Endothelial cell of umbilical vein (primary cell): Measurements from ENCODE around the gene SSH2. TPM values are rescaled to one million over a fixed set of nuclear protein-coding genes. Genes with fewer than 3 reads are reported as not detected.

Experiments used
- BruUV-seq: library from RNA; stranded (reverse); fragments of 400-500 nt; replicated peaks from 2 replicates; lab custom pipeline; 2021; lab: Mats Ljungman, UMichigan
- CTCF ChIA-PET: fragments of 300-600, 350-600 bp; sonication (Branson Sonifier 250); formaldehyde crosslinking; loops from one replicate; lab custom pipeline; 2021; ENCODE audit warnings: antibody characterized with exemption, inconsistent platforms; lab: Charles Lee
- POLR2A ChIA-PET: fragments of 300-600, 350-600 bp; sonication (Branson Sonifier 250); formaldehyde crosslinking; loops from one replicate; lab custom pipeline; 2021; ENCODE audit warnings: antibody characterized with exemption, inconsistent platforms; lab: Charles Lee
- DNase-seq: peaks from one replicate; pipeline ENCODE4 v3.0.0-alpha.2; 2011; ENCODE audit warnings: low read depth, low spot score
- FAIRE-seq: peaks from 2 replicates; lab custom pipeline; 2011; peaks lifted over from hg19 to GRCh38; lab: Jason Lieb, UNC
- H2AFZ ChIP-seq: 2 replicates; pipeline ENCODE4 v1.6.0; 2012; ENCODE audit warnings: low read depth, low read length, control low read depth, inconsistent platforms
- H3K27ac ChIP-seq: 2 replicates; pipeline ENCODE4 v1.5.1; 2011; ENCODE audit warnings: low read depth, mild to moderate bottlenecking, control low read depth, low read length, moderate library complexity; ENCODE audit not compliant: insufficient read depth
- H3K27me3 ChIP-seq, 2 experiments: 2 replicates each; pipeline versions ENCODE4 v1.6.0 to v1.6.1; 2011; ENCODE audit warnings: low read length in 2 of 2, mixed read lengths in 1 of 2; ENCODE audit not compliant: control insufficient read depth in 2 of 2, insufficient read depth in 2 of 2
- H3K36me3 ChIP-seq, 2 experiments: 2 replicates in 1 of 2; 3 replicates in 1 of 2; pipeline ENCODE4 v1.5.1; 2011; ENCODE audit warnings: low read length in 2 of 2, mild to moderate bottlenecking in 1 of 2, moderate library complexity in 1 of 2; ENCODE audit not compliant: control insufficient read depth in 2 of 2, insufficient read depth in 2 of 2; ENCODE audit errors: extremely low read depth in 1 of 2
- H3K4me1 ChIP-seq: 3 replicates; pipeline ENCODE4 v1.5.1; 2011; ENCODE audit warnings: mild to moderate bottlenecking, low read length; ENCODE audit not compliant: control insufficient read depth, insufficient read depth; ENCODE audit errors: extremely low read depth
- H3K4me2 ChIP-seq: 2 replicates; pipeline ENCODE4 v1.6.1; 2011; ENCODE audit warnings: low read length, control low read depth, mixed read lengths; ENCODE audit not compliant: insufficient read depth
- H3K4me3 ChIP-seq, 3 experiments: fragments of 200-600 bp in 1 of 3; sonication (generic), shearing (Covaris generic) in 1 of 3; replicated peaks in 1 of 3; 2 replicates each; pipeline ENCODE4 v1.5.1; 2011 to 2016; ENCODE audit warnings: control low read depth in 3 of 3, low read length in 3 of 3, mild to moderate bottlenecking in 2 of 3, inconsistent platforms in 1 of 3, low read depth in 1 of 3, moderate library complexity in 1 of 3; ENCODE audit not compliant: insufficient read depth in 1 of 3
- H3K79me2 ChIP-seq: 2 replicates; pipeline ENCODE4 v1.6.0; 2012; ENCODE audit warnings: low read length, inconsistent platforms; ENCODE audit not compliant: control insufficient read depth, insufficient read depth
- H3K9ac ChIP-seq: replicated peaks from 2 replicates; pipeline ENCODE3; 2011; ENCODE audit warnings: low read length, control low read depth; ENCODE audit not compliant: insufficient read depth; ENCODE audit errors: extremely low read depth
- H3K9me1 ChIP-seq: replicated peaks from 3 replicates; pipeline ENCODE4 v1.6.0; 2011; ENCODE audit warnings: mild to moderate bottlenecking, low read length; ENCODE audit not compliant: control insufficient read depth, insufficient read depth; ENCODE audit errors: extremely low read depth
- H3K9me3 ChIP-seq: replicated peaks from 2 replicates; pipeline ENCODE4 v1.5.1; 2012; ENCODE audit warnings: low read length, inconsistent platforms; ENCODE audit not compliant: control insufficient read depth, insufficient read depth
- H4K20me1 ChIP-seq: replicated peaks from 2 replicates; pipeline ENCODE3; 2011; ENCODE audit warnings: mild to moderate bottlenecking, low read length; ENCODE audit not compliant: control insufficient read depth, insufficient read depth; ENCODE audit errors: extremely low read depth
- CTCF ChIP-seq, 2 donors: IDR thresholded peaks; 1 replicate in 1 of 2; 2 replicates in 1 of 2; pipeline ENCODE4 v1.5.1; 2011; ENCODE audit warnings: low read length in 2 of 2, mild to moderate bottlenecking in 2 of 2, moderate library complexity in 2 of 2, control low read depth in 1 of 2, inconsistent platforms in 1 of 2, low read depth in 1 of 2; ENCODE audit not compliant: insufficient read depth in 1 of 2; ENCODE audit errors: extremely low read depth in 1 of 2
- EZH2 ChIP-seq: IDR thresholded peaks from 2 replicates; pipeline ENCODE4 v1.6.1; 2012; ENCODE audit warnings: borderline replicate concordance, low read depth, mild to moderate bottlenecking, moderate library complexity, low read length, inconsistent platforms; ENCODE audit not compliant: severe bottlenecking
- FOS ChIP-seq: IDR thresholded peaks from 2 replicates; pipeline ENCODE4 v1.6.1; 2011; ENCODE audit warnings: mild to moderate bottlenecking, low read length, moderate library complexity, borderline replicate concordance; ENCODE audit not compliant: insufficient read depth
- GATA2 ChIP-seq: IDR thresholded peaks from 2 replicates; pipeline ENCODE4 v1.7.0; 2011; ENCODE audit warnings: low read depth, mild to moderate bottlenecking, moderate library complexity, mixed read lengths, low read length; ENCODE audit not compliant: insufficient read length, insufficient read depth
- JUN ChIP-seq: IDR thresholded peaks from 2 replicates; pipeline ENCODE4 v1.6.1; 2011; ENCODE audit warnings: borderline replicate concordance, low read depth; ENCODE audit not compliant: insufficient read length, insufficient read depth
- MYC ChIP-seq: IDR thresholded peaks from one replicate; pipeline ENCODE4 v1.6.1; 2011; ENCODE audit warnings: mild to moderate bottlenecking, low read depth, low read length
- POLR2A ChIP-seq: IDR thresholded peaks from 2 replicates; pipeline ENCODE4 v1.6.1; 2012; ENCODE audit warnings: low read depth, mild to moderate bottlenecking, control low read depth, low read length
- POLR2AphosphoS5 ChIP-seq: IDR thresholded peaks from 2 replicates; pipeline ENCODE4 v1.6.1; 2012; ENCODE audit warnings: low read depth, mild to moderate bottlenecking, control low read depth, low read length, moderate library complexity; ENCODE audit not compliant: insufficient read depth
- dilution Hi-C: fragments of 300-500 bp; cut with MboI; formaldehyde crosslinking; loops from one replicate; pipeline ENCODE4 v1.15.0; 2019; ENCODE audit warnings: low sequenced_read_pairs; ENCODE audit not compliant: extremely low pct_ligation_motif_present
- intact Hi-C: fragments of 100-400 bp; cut with micrococcal nuclease; formaldehyde crosslinking; loops from one replicate; pipeline ENCODE4 v1.10.0; 2022
- polyA plus RNA-seq, 4 experiments: library from polyadenylated mRNA; depleted of rRNA in 3 of 4; stranded (reverse) in 3 of 4; unstranded in 1 of 4; fragments of >200 nt; gene quantifications; 2 replicates each; pipeline versions ENCODE4 v1.2.1 to v1.2.3, GENCODE V29; 2011 to 2012; ENCODE audit warnings: missing spikeins in 1 of 4
- total RNA-seq: library from RNA; stranded (reverse); gene quantifications from 2 replicates; pipeline ENCODE4 v1.2.3, GENCODE V29; 2021
- TF ChIP-seq, protein P1 (sequence below): IDR thresholded peaks from 2 replicates; pipeline ENCODE4 v1.6.1; 2011; ENCODE audit not compliant: insufficient read depth, insufficient read length

Gene SSH2
- total and polyA plus RNA-seq, 2 donors (not counting 3 experiments of a cell fraction or from before 2014, with no cell fraction given) = 24.6 to 60.9 TPM

- H3K9ac ChIP-seq = no peak overlapping the region
- ChIA-PET CTCF (no interaction called here), POLR2A (no interaction called here)
- H4K20me1 ChIP-seq = no peaks in the 10 kb centered on the region
- no peak overlapping the region for H2AFZ ChIP-seq
- dilution Hi-C loops (no loop called here), intact Hi-C loops (no loop called here)
- no peaks in the 10 kb centered on the region for H3K79me2 ChIP-seq
- H3K27me3 ChIP-seq = no peaks in the 10 kb centered on the region
- no peak overlapping the region for H3K4me2 ChIP-seq
- FAIRE-seq (no peak), DNase-seq (no peak)
- BruUV-seq = no TSS peak
- H3K36me3 ChIP-seq = peaks cover 3 to 6% of the 10 kb centered on the region in 2 experiments
- H3K27ac ChIP-seq = no peak overlapping the region
- no peaks in the 10 kb centered on the region for H3K9me1 ChIP-seq
- peaks cover 27% of the 10 kb centered on the region for H3K4me1 ChIP-seq
- no peaks in the 10 kb centered on the region for H3K9me3 ChIP-seq
- TF ChIP-seq, protein P1, sequence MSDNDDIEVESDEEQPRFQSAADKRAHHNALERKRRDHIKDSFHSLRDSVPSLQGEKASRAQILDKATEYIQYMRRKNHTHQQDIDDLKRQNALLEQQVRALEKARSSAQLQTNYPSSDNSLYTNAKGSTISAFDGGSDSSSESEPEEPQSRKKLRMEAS = no peak
- TF ChIP-seq MYC = no peak
- TF ChIP-seq JUN = no peak
- no peak for TF ChIP-seq POLR2AphosphoS5
- TF ChIP-seq CTCF (IDR thresholded peaks at IDR 0.05; ENCODE audit: extremely low read depth in 1 of 2, insufficient read depth in 1 of 2, low read depth in 1 of 2, low read length in 2 of 2) = no peak
- no peak for TF ChIP-seq POLR2A
- no peak for TF ChIP-seq GATA2
- no peak for TF ChIP-seq EZH2
- no peak for TF ChIP-seq FOS
- no peak overlapping the region for H3K4me3 ChIP-seq
These were observed 268.8 kb downstream of the SSH2 start for GRCh38 chr17:29661213-29661612.
